Frontal cortex (tissue), 4 donors: ENCODE results near the gene DMWD. TPM values are rescaled to one million over a fixed set of nuclear protein-coding genes. Genes with fewer than 3 reads are reported as not detected.
"Not testable (repeated sequence)": the region's sequence is repeated elsewhere in the genome, so short reads cannot be mapped to it uniquely, and the experiment has no call there.

Source experiments
- DNase-seq, 2 donors: peaks; one replicate each; pipeline ENCODE4 v3.0.0; 2012; ENCODE audit warnings: low spot score in 2 of 2
- FAIRE-seq: peaks from 2 replicates; lab custom pipeline; 2012; peaks lifted over from hg19 to GRCh38; lab: Jason Lieb, UNC
- total RNA-seq: library from RNA; depleted of rRNA; stranded (reverse); fragments of >200 nt; gene quantifications from one replicate; pipeline ENCODE4 v1.2.3, GENCODE V29; 2014
- donor health status: control.
- donor health status: control.
- donor health status: control.

The DMWD gene
- total RNA-seq, 1 donor from 2014 or later = 47.7 TPM

GRCh38 chr19:45761714-45762113 is 30.9 kb downstream of the DMWD start:
- DNase-seq (no peak), FAIRE-seq (no peak)

GRCh38 chr19:45758921-45759320 is 33.7 kb downstream of the DMWD start:
- no peak for DNase-seq
- no peak for FAIRE-seq

- FAIRE-seq (no peak), DNase-seq (no peak)
Observed at GRCh38 chr19:45757695-45758094, 35.0 kb downstream of the DMWD start.

- no peak for FAIRE-seq
Observed at GRCh38 chr19:45754323-45754722, 38.3 kb downstream of the DMWD start.

GRCh38 chr19:45753548-45753947 is 39.1 kb downstream of the DMWD start:
- DNase-seq = no peak
- FAIRE-seq = no peak

More at GRCh38 chr19:45754323-45754722, 38.3 kb downstream of the DMWD start:
- DNase-seq = no peak

GRCh38 chr19:45752639-45753038 is 40.0 kb downstream of the DMWD start:
- DNase-seq (no peak), FAIRE-seq (no peak)

GRCh38 chr19:45751483-45751882 is 41.2 kb downstream of the DMWD start:
- not testable (repeated sequence) for DNase-seq, FAIRE-seq

GRCh38 chr19:45747513-45747912 is 45.1 kb downstream of the DMWD start:
- DNase-seq = no peak
- no peak for FAIRE-seq

- FAIRE-seq (no peak), DNase-seq (no peak)
Observed at GRCh38 chr19:45746866-45747265, 45.8 kb downstream of the DMWD start.

- DNase-seq = no peak
- no peak for FAIRE-seq
Observed at GRCh38 chr19:45745606-45746005, 47.0 kb downstream of the DMWD start.

- DNase-seq (no peak), FAIRE-seq (no peak)
Observed at GRCh38 chr19:45742969-45743368, 49.7 kb downstream of the DMWD start.

GRCh38 chr19:45739498-45740439 is 52.9 kb downstream of the DMWD start:
- no peak for FAIRE-seq
- DNase-seq = no peak

GRCh38 chr19:45733160-45733810 is 59.4 kb downstream of the DMWD start, which contains the start of gene MEIOSIN:
TSS of gene MEIOSIN (plus strand) at chr19:45733439. CDS start at chr19:45735377, 1,938 bp downstream.
- FAIRE-seq = no peak
- DNase-seq = no peak

Other genes with a start within 250 kb of the DMWD start
- gene OPA3, start 208.0 kb downstream of the DMWD start, total RNA-seq = 1.6 TPM
- gene GPR4, start 190.6 kb downstream of the DMWD start, total RNA-seq = under 0.01 TPM
- 13.0 TPM for gene EML2, start 153.4 kb downstream of the DMWD start, total RNA-seq
- gene GIPR, start 124.6 kb downstream of the DMWD start, total RNA-seq = 0.41 TPM
- gene SNRPD2, start 100.9 kb downstream of the DMWD start, total RNA-seq = 157 TPM
- gene QPCTL, start 100.2 kb downstream of the DMWD start, total RNA-seq = 8.2 TPM
- gene FBXO46, start 61.9 kb downstream of the DMWD start, total RNA-seq = 13.9 TPM
- not detected for gene MEIOSIN, start 59.4 kb downstream of the DMWD start, total RNA-seq
- 0.82 TPM for gene SIX5, start 23.6 kb downstream of the DMWD start, total RNA-seq
- 13.9 TPM for gene DMPK, start 10.4 kb downstream of the DMWD start, total RNA-seq
- gene RSPH6A, start 22.5 kb upstream of the DMWD start, total RNA-seq = not detected
- gene SYMPK, start 70.3 kb upstream of the DMWD start, total RNA-seq = 18.3 TPM
- gene FOXA3, start 71.5 kb upstream of the DMWD start, total RNA-seq = not detected
- 36.7 TPM for gene IRF2BP1, start 93.3 kb upstream of the DMWD start, total RNA-seq
- gene MYPOP, start 109.8 kb upstream of the DMWD start, total RNA-seq = 0.82 TPM
- gene NANOS2, start 121.9 kb upstream of the DMWD start, total RNA-seq = not detected
- gene NOVA2, start 181.0 kb upstream of the DMWD start, total RNA-seq = 8.6 TPM
- gene CCDC61, start 202.6 kb upstream of the DMWD start, total RNA-seq = 2.9 TPM
- not detected for gene PGLYRP1, start 230.2 kb upstream of the DMWD start, total RNA-seq
- gene IGFL4, start 248.2 kb upstream of the DMWD start, total RNA-seq = 0.82 TPM